Activated CD4-positive, alpha-beta T cell treated with anti-CD3 and anti-CD28 coated beads for 36 hours (primary cell): Measurements from ENCODE around the gene LBH. TPM values are rescaled to one million over a fixed set of nuclear protein-coding genes. Genes with fewer than 3 reads are reported as not detected.

Experiments used
- ATAC-seq: fragments of 200-7000 bp; cut with Tn5 transposase; one replicate; pipeline ENCODE4 v1.10.0; 2021; ENCODE audit warnings: mild to moderate bottlenecking, moderate library complexity
- CTCF ChIA-PET: fragments of 350-600 bp; sonication (Branson Sonifier 250); formaldehyde crosslinking; loops from one replicate; lab custom pipeline; 2021; ENCODE audit warnings: antibody characterized with exemption; lab: Charles Lee
- POLR2A ChIA-PET: fragments of 350-600 bp; sonication (Branson Sonifier 250); formaldehyde crosslinking; loops from one replicate; lab custom pipeline; 2021; ENCODE audit warnings: antibody characterized with exemption, inconsistent platforms; lab: Charles Lee
- DNase-seq: peaks from one replicate; pipeline ENCODE4 v3.0.0-alpha.2; 2020
- H3K27ac Mint-ChIP-seq: one replicate; pipeline ENCODE4 v1.8.0; 2021; ENCODE audit warnings: mixed read lengths
- H3K27me3 Mint-ChIP-seq: one replicate; pipeline ENCODE4 v1.8.0; 2021; ENCODE audit warnings: mixed read lengths
- H3K36me3 Mint-ChIP-seq: one replicate; pipeline ENCODE4 v1.8.0; 2021; ENCODE audit warnings: low read depth, mixed read lengths
- H3K4me1 Mint-ChIP-seq: one replicate; pipeline ENCODE4 v1.8.0; 2021; ENCODE audit warnings: mixed read lengths
- H3K4me3 Mint-ChIP-seq: one replicate; pipeline ENCODE4 v1.8.0; 2021; ENCODE audit warnings: mild to moderate bottlenecking, moderate library complexity, mixed read lengths
- H3K9me3 Mint-ChIP-seq: one replicate; pipeline ENCODE4 v1.8.0; 2021; ENCODE audit warnings: low read depth, mixed read lengths
- intact Hi-C, 2 experiments: fragments of 100-400 bp; cut with DNase I in 1 of 2; cut with micrococcal nuclease in 1 of 2; formaldehyde crosslinking; loops; one replicate each; pipeline versions ENCODE4 v1.14.2 to v1.15.1; 2022 to 2024; cut with DNase I, micrococcal nuclease
- total RNA-seq, 2 experiments: library from RNA; stranded (reverse); gene quantifications; one replicate each; pipeline ENCODE4 v1.2.3, GENCODE V29; 2021

Gene LBH
- total RNA-seq, 2 experiments from 2014 or later: 89.6 to 108 TPM

- Mint-ChIP-seq H3K9me3 (peaks cover 3% of the 10 kb centered on the region), H3K27ac (peak overlapping the region; percentile 93), H3K4me1 (peaks cover 73% of the 10 kb centered on the region), H3K36me3 (peaks cover 59% of the 10 kb centered on the region), H3K4me3 (peak overlapping the region; percentile 76), H3K27me3 (peaks cover 5% of the 10 kb centered on the region)
- ATAC-seq (peak; percentile 8), DNase-seq (peak; percentile 75)
- ChIA-PET POLR2A (interaction anchor here (0.6 to 3.6 kb wide), 18 partner anchors 8 to 202 kb away, joined by 3 to 33 read pairs (median 4); no protein-coding TSS in a partner anchor), CTCF (interaction anchor here (0.6 to 1.7 kb wide), 15 partner anchors 9 to 477 kb away, joined by 3 to 8 read pairs (median 4); partner anchors contain the start of gene LCLAT1)
- intact Hi-C loops: loop anchor here (2.0 to 10.0 kb wide), 3 partner anchors 103 to 1490 kb away; no protein-coding TSS in a partner anchor
These were observed 3.0 kb downstream of the LBH start for GRCh38 chr2:30234180-30234971.

GRCh38 chr2:30235008-30235655 lies 3.8 kb downstream of the LBH start:
- Mint-ChIP-seq H3K4me3 (peak overlapping the region; percentile 76), H3K27me3 (peaks cover 2% of the 10 kb centered on the region), H3K4me1 (peaks cover 75% of the 10 kb centered on the region), H3K36me3 (peaks cover 66% of the 10 kb centered on the region), H3K9me3 (peaks cover 3% of the 10 kb centered on the region), H3K27ac (peak overlapping the region; percentile 93)
- ATAC-seq (peak; percentile 51), DNase-seq (peak; percentile 84)
- intact Hi-C loops: loop anchor here (1.0 to 10.0 kb wide), 5 partner anchors 18 to 1490 kb away; no protein-coding TSS in a partner anchor
- ChIA-PET CTCF (interaction anchor here (0.6 to 5.2 kb wide), 13 partner anchors 9 to 476 kb away, joined by 3 to 36 read pairs (median 4); partner anchors contain the start of gene LCLAT1), POLR2A (interaction anchor here (0.5 to 3.6 kb wide), 17 partner anchors 8 to 212 kb away, joined by 3 to 33 read pairs (median 4); partner anchors contain the start of gene LCLAT1)

- H3K27ac Mint-ChIP-seq: peak overlapping the region; percentile 89
- peak overlapping the region; percentile 76 for H3K4me3 Mint-ChIP-seq
- peak; percentile 1 for ATAC-seq
- peaks cover 77% of the 10 kb centered on the region for H3K4me1 Mint-ChIP-seq
- CTCF ChIA-PET: interaction anchor here (0.6 to 5.6 kb wide), 12 partner anchors 9 to 211 kb away, joined by 3 to 72 read pairs (median 4); partner anchors contain the start of gene LCLAT1
- H3K27me3 Mint-ChIP-seq: no peaks in the 10 kb centered on the region
- intact Hi-C loops: loop anchor here (1.0 to 10.0 kb wide), 9 partner anchors 17 to 1491 kb away; partner anchors contain the start of gene LCLAT1 (in 1 of the 2)
- peaks cover 75% of the 10 kb centered on the region for H3K36me3 Mint-ChIP-seq
- H3K9me3 Mint-ChIP-seq: peaks cover 3% of the 10 kb centered on the region
- POLR2A ChIA-PET: interaction anchor here (0.6 to 3.6 kb wide), 12 partner anchors 9 to 99 kb away, joined by 3 to 33 read pairs (median 6); no protein-coding TSS in a partner anchor
- DNase-seq: peak; percentile 65
These were observed 4.7 kb downstream of the LBH start for GRCh38 chr2:30235859-30236535.

DNA sequence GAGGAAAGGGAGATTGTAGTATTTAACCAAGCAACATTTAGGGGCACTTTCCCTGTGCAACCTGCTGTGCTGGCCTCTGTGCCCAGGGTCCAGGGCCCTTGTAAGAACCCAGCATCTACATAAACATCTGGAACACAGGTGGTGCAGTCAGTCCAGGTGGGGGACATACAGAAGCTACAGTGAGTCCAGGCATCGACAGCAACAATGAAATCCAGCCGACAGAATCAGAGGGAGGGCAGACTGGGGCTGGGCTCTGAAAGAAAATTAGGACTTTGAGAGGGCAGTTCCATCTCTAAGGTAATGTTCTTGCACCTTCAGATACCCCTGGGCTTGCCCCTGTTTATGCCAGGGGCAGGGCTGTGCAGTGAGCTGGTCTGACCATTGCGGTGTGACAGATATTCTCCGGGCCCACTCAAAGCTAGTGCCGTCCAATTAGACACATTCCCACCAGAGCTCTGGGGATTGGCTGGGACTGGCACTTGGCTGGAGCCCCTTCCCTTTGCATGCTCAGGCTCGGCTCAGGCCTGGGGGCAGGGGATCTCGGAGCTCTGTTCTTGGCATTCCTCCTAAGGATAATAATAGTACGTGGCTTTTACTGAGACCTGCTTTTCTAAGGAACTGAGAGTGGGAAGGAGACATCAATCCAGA lies 5.4 kb downstream of the LBH start:
- ATAC-seq (no peak), DNase-seq (no peak)
- peak overlapping the region; percentile 76 for H3K4me3 Mint-ChIP-seq
- intact Hi-C loops: loop anchor here (1.0 to 10.0 kb wide), 5 partner anchors 16 to 1492 kb away; partner anchors contain the start of gene LCLAT1 (in 1 of the 2)
- peaks cover 83% of the 10 kb centered on the region for H3K4me1 Mint-ChIP-seq
- peaks cover 3% of the 10 kb centered on the region for H3K9me3 Mint-ChIP-seq
- peak overlapping the region; percentile 93 for H3K27ac Mint-ChIP-seq
- peaks cover 81% of the 10 kb centered on the region for H3K36me3 Mint-ChIP-seq
- POLR2A ChIA-PET: interaction anchor here (0.6 to 3.6 kb wide), 10 partner anchors 10 to 184 kb away, joined by 3 to 33 read pairs (median 4); no protein-coding TSS in a partner anchor
- CTCF ChIA-PET: interaction anchor here (0.7 to 5.6 kb wide), 12 partner anchors 8 to 195 kb away, joined by 3 to 72 read pairs (median 6); no protein-coding TSS in a partner anchor
- H3K27me3 Mint-ChIP-seq: no peaks in the 10 kb centered on the region

- Mint-ChIP-seq H3K9me3 (peaks cover 3% of the 10 kb centered on the region), H3K4me3 (peak overlapping the region; percentile 76), H3K27me3 (no peaks in the 10 kb centered on the region), H3K27ac (peak overlapping the region; percentile 93), H3K36me3 (peaks cover 81% of the 10 kb centered on the region), H3K4me1 (peaks cover 87% of the 10 kb centered on the region)
- ChIA-PET CTCF (interaction anchor here (0.6 to 5.6 kb wide), 18 partner anchors 9 to 1952 kb away, joined by 3 to 72 read pairs (median 5); no protein-coding TSS in a partner anchor), POLR2A (interaction anchor here (0.6 to 3.6 kb wide), 8 partner anchors 11 to 222 kb away, joined by 3 to 33 read pairs (median 4); no protein-coding TSS in a partner anchor)
- intact Hi-C loops: loop anchor here (2.0 to 10.0 kb wide), 4 partner anchors 15 to 1493 kb away; partner anchors contain the start of gene LCLAT1 (in 1 of the 2)
- DNase-seq (peak; percentile 65), ATAC-seq (peak; percentile 20)
These were observed 6.1 kb downstream of the LBH start for GRCh38 chr2:30237239-30237965.

DNA sequence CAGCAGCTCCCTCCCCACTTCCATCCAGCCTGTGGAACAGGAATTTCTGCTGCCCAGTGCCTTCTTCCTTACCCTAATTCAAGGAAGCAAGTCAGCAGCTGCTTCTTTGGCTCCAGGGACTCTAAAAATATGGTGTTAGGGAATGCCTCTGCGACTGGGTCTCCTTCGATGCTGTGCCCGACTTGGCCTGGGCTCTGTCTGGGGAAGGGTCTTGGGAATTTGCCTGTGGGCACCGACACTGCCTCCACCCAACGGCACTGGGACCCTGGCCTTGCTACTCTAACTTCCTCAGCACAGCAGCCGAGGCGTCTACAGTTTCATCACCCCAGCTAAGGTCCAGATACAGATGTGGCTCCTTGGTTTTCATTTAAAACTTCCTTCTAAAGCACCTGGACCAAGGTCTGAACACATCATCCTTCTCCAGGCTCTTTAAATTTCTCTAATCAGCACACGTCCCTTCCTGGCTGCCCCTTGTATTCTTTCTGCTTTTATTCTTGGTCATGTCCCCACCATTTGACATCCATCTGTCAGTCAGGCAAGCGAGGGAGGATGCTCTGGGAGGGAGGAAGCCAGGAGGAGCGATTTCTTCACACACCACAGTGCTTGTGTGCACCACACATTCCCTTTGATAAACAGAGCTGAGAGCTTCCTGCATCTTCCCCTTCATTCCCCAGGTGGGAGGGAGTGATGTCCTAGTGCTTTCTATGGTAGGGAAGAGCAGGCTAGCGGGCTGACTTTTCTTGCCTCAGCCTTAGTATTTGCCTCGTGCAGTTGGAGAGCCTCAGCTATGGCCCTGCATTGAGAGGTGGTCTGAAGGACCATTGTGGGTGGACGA lies 6.8 kb downstream of the LBH start:
- ChIA-PET CTCF (interaction anchor here (0.5 to 5.6 kb wide), 26 partner anchors 9 to 1951 kb away, joined by 3 to 72 read pairs (median 4); no protein-coding TSS in a partner anchor), POLR2A (interaction anchor here (0.6 to 3.6 kb wide), 11 partner anchors 9 to 222 kb away, joined by 3 to 33 read pairs (median 4); no protein-coding TSS in a partner anchor)
- H3K27ac Mint-ChIP-seq: peak overlapping the region; percentile 93
- DNase-seq: no peak
- H3K27me3 Mint-ChIP-seq: no peaks in the 10 kb centered on the region
- intact Hi-C loops: loop anchor here (2.0 to 10.0 kb wide), 4 partner anchors 15 to 1493 kb away; partner anchors contain the start of gene LCLAT1 (in 1 of the 2)
- no peak for ATAC-seq
- peaks cover 93% of the 10 kb centered on the region for H3K4me1 Mint-ChIP-seq
- peaks cover 83% of the 10 kb centered on the region for H3K36me3 Mint-ChIP-seq
- H3K4me3 Mint-ChIP-seq: peak overlapping the region; percentile 76
- H3K9me3 Mint-ChIP-seq: peaks cover 3% of the 10 kb centered on the region

DNA sequence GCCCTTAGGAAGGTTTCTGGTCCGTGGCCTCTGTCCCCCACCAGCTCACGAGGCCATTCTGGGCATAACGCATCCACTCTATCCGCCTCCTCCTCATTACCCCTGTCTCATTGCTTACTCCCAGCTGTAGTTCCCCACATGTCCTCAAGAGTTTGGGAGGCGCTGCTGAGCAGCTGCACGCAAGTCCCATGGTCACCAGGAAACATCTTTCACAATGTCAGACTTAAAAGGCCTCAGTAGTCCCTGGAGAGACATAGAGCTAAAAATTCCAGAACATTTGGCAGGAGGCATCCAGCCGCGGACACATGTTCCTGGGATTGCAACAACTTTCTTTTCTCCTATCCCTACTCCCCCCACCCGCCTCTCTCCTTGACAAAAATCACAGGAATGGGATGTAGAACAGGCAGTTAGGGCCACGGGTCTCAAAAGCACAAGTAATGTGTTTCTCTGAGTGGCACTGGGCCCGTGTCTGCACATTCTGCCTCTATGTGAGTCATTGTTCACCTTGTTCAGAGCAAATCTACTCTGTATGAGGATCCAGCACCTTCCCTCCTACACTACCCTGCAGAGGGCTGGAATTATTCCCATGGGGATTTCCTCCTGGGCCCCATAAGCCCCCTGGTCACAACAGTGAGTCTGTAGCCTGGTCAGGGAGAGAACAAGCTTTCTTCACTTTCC lies 8.1 kb downstream of the LBH start:
- Mint-ChIP-seq H3K4me3 (peak overlapping the region; percentile 76), H3K4me1 (peaks cover 93% of the 10 kb centered on the region), H3K36me3 (peaks cover 75% of the 10 kb centered on the region), H3K9me3 (peaks cover 3% of the 10 kb centered on the region), H3K27ac (peak overlapping the region; percentile 93), H3K27me3 (no peaks in the 10 kb centered on the region)
- DNase-seq: peak; percentile 85
- ATAC-seq: peak; percentile 34
- intact Hi-C loops: loop anchor here (1.0 to 10.0 kb wide), 2 partner anchors 48 to 1495 kb away; no protein-coding TSS in a partner anchor
- ChIA-PET CTCF (interaction anchor here (0.5 to 5.6 kb wide), 35 partner anchors 8 to 1484 kb away, joined by 3 to 72 read pairs (median 4); no protein-coding TSS in a partner anchor), POLR2A (interaction anchor here (0.8 to 1.3 kb wide), 5 partner anchors 8 to 209 kb away, joined by 3 to 7 read pairs (median 4); no protein-coding TSS in a partner anchor)
